Breast epithelium (tissue), 3 donors: Measurements from ENCODE around the gene KRT86.

Experiments used
- POLR2A ChIP-seq: fragments of 450-650 bp; IDR thresholded peaks from one replicate; pipeline ENCODE4 v1.6.1; 2016; ENCODE audit warnings: antibody characterized with exemption, mild to moderate bottlenecking, moderate library complexity
- POLR2AphosphoS5 ChIP-seq, 3 donors: sonication (generic); formaldehyde crosslinking; IDR thresholded peaks; one replicate each; pipeline ENCODE4 v1.6.1; 2017; ENCODE audit warnings: antibody characterized with exemption in 3 of 3
- TF ChIP-seq, protein P1 (sequence below), 3 donors: fragments of 450-650 bp; IDR thresholded peaks; one replicate each; pipeline ENCODE4 v1.5.1; 2016 to 2017; ENCODE audit warnings: antibody characterized with exemption in 3 of 3, mild to moderate bottlenecking in 3 of 3, moderate library complexity in 3 of 3

DNA sequence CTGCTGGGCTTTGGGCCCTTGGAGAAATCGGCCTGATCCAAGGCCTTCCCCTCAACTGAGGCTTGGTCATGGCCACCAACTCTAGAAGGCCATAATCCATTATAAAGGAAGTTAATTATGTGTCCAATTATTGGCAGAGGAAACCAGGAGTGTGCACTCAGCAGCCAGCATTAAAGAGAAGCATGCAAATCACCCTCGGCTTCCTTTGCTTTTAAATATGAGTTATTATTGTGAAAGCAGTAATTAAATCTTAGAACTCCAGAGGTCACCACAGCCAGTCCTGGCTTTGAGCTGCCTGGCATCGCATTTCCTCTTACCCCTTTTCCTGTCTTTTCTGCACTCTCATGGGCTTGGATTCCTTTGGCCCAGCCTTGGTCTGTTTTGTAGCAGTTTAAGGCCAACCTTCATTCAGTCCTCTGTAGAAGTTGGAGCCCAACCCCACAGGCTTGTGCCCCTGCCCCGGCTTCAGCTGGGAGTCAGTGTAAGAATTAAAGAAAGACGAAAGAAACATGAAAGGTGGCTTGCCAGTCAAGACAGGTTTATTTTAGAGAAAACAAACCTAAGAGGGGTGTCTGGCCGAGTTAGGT, 14.7 kb upstream of the KRT86 start:
- TF ChIP-seq, protein P1, sequence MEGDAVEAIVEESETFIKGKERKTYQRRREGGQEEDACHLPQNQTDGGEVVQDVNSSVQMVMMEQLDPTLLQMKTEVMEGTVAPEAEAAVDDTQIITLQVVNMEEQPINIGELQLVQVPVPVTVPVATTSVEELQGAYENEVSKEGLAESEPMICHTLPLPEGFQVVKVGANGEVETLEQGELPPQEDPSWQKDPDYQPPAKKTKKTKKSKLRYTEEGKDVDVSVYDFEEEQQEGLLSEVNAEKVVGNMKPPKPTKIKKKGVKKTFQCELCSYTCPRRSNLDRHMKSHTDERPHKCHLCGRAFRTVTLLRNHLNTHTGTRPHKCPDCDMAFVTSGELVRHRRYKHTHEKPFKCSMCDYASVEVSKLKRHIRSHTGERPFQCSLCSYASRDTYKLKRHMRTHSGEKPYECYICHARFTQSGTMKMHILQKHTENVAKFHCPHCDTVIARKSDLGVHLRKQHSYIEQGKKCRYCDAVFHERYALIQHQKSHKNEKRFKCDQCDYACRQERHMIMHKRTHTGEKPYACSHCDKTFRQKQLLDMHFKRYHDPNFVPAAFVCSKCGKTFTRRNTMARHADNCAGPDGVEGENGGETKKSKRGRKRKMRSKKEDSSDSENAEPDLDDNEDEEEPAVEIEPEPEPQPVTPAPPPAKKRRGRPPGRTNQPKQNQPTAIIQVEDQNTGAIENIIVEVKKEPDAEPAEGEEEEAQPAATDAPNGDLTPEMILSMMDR (IDR thresholded peaks at IDR 0.05), result no peak
- TF ChIP-seq POLR2A, result no peak
- no peak for TF ChIP-seq POLR2AphosphoS5 (IDR thresholded peaks at IDR 0.05)
